KOPT-K1 (cell line): ENCODE data around the gene HERPUD1.
"Not testable (repeated sequence)": the region's sequence is repeated elsewhere in the genome, so short reads cannot be mapped to it uniquely, and the experiment has no call there.

Source experiments
- H3K27ac ChIP-seq: fragments of 200-600 bp; sonication (generic); 2 replicates; pipeline ENCODE4 v1.5.1; 2016; ENCODE audit warnings: antibody characterized with exemption, mild to moderate bottlenecking, low read depth, low read length; ENCODE audit not compliant: poor library complexity, severe bottlenecking
- H3K36me3 ChIP-seq: fragments of 200-600 bp; sonication (generic); 2 replicates; pipeline ENCODE4 v1.5.1; 2017; ENCODE audit warnings: antibody characterized with exemption, mild to moderate bottlenecking, low read length, moderate library complexity; ENCODE audit not compliant: insufficient read depth
- H3K9me3 ChIP-seq: fragments of 200-600 bp; sonication (generic); 2 replicates; pipeline ENCODE4 v1.5.1; 2017; ENCODE audit warnings: antibody characterized with exemption, low read length, mild to moderate bottlenecking; ENCODE audit not compliant: insufficient read depth, poor library complexity, severe bottlenecking

The HERPUD1 gene

DNA sequence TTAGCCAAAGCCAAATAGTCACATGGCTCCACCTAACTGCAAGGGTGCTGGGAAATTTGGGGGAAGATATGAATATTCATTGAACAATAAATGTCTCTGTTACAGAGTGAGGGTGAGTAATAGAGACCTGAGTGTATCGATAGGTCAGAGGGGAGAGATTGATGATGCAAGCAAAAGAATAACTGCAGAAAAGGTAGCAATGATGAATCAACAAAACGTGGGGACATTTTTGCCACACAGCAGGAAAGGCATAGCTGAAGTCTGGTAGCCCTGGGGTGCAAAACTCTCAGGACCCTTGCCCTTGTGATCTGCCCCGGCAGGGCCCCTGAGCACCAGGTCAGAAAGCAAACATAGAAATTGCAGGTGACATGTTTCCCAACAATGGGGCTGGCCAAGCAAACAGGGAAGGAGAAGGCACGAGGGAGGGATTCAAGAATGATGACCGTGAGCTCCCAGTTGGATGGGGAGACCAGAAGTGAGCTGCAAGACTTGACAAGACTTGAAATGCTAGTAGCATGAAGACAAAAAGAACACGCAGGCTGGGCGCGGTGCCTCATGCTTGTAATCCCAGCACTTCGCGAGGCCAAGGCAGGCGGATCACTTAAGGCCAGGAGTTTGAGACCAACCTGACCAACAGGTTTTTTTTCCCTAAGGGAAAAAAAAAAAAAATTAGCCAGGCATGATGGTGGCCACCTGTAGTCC, 12.7 kb upstream of the HERPUD1 start:
- Histone ChIP-seq H3K9me3 (no peaks in the 10 kb centered on the region), H3K36me3 (no peaks in the 10 kb centered on the region), H3K27ac (no peak overlapping the region)

DNA sequence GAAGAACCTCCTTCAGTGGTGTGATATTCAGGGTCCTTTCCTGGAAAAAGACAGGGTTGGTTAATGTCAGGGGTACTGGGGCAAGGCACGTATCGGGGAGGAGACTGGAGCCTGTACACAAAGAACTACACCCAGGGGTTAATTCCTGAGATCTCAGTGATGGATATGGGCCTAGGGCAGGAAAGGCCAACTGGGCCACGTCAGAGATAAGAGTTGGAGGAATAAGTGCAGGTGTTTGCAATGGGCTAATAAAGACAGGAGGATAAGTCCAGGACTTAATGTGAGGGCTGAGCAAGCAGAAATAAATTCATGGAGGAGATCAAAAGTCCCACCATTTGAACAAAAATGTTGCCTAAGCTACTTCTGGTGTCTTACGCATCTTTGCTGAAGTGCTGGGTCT, 10.4 kb upstream of the HERPUD1 start:
- no peaks in the 10 kb centered on the region for H3K36me3 ChIP-seq
- H3K27ac ChIP-seq: no peak overlapping the region
- H3K9me3 ChIP-seq: no peaks in the 10 kb centered on the region

DNA sequence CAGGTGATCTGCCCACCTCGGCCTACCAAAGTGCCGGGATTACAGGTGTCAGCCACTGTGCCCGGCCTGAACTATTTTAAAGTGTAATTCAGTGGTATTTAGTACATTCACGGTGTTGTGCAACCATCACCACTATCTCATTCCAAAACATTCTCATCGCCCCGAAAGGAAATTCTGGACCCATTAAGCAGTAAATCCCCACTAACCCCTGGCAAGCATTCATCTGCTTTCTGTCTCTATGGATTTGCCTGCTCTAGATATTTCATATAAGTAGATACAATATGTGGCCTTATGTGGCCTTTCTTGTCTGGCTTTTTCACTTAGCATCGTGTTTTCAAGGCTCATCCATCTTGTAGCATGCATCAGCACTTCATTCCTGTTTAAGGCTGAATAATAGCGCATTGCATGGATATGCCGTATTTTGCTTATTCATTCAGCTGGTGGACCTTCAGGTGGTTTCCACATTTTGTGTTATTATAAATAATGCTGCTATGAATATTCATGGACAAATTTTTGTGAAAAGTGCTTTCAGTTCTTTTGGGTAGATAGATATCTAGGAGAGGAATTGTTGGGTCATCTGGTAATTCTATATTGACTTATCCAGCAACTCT, 8.4 kb upstream of the HERPUD1 start:
- no peaks in the 10 kb centered on the region for H3K36me3 ChIP-seq
- no peaks in the 10 kb centered on the region for H3K9me3 ChIP-seq
- no peak overlapping the region for H3K27ac ChIP-seq

DNA sequence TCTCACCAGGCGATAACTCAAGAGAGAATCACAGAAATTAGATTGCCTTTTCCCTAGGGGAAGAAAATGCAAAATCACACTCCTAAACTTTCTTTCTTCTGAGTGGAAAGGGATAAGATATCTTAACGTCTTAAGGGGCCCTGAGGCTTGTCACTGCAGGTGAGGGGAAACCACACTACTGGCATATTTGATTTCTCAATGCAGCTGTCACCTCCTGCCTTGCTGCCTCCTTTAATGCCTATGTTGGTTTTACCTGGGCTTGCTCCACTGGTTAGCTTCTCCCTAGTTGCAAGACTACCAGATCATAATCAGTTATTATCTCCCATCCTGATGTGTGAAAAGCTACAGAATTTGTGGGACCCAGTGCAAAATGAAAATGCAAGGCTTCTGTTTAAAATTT, 4.5 kb upstream of the HERPUD1 start:
- H3K36me3 ChIP-seq: no peaks in the 10 kb centered on the region

DNA sequence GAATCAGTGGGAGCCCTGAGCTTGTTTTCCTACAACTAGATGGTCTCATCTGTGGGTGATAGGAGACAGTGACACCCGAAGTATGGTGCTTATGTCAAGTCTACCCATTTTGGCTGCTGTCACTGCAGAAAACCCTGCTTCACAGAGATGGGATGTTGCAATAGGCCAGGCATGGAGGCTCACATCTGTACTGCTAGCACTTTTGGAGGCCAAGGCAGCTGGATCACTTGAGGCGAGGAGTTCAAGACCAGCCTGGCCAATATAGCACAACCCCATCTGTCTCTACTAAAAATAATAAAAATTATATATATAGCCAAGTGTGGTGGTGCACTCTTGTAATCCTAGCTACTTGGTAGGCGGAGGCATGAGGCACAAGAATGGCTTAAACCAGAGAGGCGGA, 2.3 kb upstream of the HERPUD1 start:
- Histone ChIP-seq H3K27ac (no peak overlapping the region), H3K36me3 (peaks cover 7% of the 10 kb centered on the region; the same call in 1 of the 2 replicates), H3K9me3 (no peaks in the 10 kb centered on the region)

More for the DNA sequence above, 4.5 kb upstream of the HERPUD1 start:
- H3K27ac ChIP-seq: peak overlapping the region; percentile 56
- H3K9me3 ChIP-seq: no peaks in the 10 kb centered on the region

DNA sequence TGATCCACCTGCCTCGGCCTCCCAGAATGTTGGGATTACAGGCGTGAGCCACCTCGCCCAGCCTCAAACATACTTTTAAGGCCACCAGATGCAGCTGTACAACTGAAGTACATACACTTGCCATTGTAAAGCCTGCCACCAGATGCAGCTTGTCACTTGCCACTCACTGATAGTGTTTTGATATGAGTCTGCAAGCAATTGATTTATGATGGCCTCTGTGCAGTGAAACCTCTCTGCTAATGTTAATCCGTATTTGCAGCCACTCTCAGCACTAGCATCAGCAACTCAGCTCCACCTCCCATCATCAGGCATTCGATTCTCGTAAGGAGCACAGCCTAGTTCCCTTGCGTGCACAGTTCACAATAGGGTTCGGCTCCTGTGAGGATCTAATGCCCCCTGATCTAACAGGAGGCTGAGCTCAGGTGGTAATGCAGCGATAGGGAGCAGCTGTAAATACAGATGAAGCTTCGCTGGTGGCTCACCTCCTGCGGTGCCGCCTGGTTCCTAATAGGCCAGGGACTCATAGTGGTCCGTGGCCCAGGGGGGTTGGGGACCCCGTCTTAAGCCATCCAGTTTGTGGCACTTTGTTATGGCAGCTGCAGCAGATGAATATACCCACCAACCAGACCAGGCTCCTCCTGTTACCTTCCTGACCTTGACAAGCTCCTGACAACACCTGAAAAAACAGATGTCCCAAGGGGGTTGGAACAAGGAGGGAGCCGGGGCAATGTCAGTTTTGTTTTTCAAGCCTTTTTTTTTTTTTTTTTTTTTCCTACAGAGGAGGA, 1.3 kb upstream of the HERPUD1 start:
- peak overlapping the region; percentile 91 for H3K27ac ChIP-seq

DNA sequence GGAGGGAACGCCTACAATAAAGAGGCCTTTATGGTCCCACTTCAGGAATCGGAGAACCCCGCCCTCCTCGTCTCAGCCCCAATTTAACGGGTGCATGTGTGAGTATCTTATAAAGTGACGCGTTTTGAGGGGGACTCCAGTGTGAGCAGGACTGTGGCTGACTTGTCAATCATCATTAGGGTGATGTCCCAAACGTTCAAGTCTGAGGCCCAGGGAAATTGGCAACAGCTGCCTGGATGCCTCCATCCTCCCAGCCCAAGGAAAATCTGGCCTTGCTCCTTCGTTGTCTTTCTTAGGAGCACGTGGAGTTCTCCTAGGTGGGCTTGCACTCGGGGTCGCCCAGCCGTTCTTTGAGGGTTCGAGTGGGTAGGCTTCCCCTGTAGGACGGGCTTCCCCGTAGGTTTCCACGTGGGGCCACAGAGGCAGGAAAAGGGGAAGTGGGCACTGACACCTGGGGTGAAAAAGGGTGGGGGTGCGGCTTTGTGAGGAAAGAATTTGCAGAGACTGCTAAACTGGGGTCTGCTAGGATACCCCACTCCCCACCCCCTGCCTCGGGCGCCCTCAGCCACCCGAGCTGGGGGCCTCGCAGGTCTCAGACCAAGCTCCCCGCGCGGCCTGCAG, 561 bp upstream of the HERPUD1 start:
- H3K27ac ChIP-seq: peak overlapping the region; percentile 91
- no peaks in the 10 kb centered on the region for H3K9me3 ChIP-seq
- H3K36me3 ChIP-seq: peaks cover 24% of the 10 kb centered on the region

More for the DNA sequence above, 1.3 kb upstream of the HERPUD1 start:
- peaks cover 17% of the 10 kb centered on the region for H3K36me3 ChIP-seq
- H3K9me3 ChIP-seq: no peaks in the 10 kb centered on the region

DNA sequence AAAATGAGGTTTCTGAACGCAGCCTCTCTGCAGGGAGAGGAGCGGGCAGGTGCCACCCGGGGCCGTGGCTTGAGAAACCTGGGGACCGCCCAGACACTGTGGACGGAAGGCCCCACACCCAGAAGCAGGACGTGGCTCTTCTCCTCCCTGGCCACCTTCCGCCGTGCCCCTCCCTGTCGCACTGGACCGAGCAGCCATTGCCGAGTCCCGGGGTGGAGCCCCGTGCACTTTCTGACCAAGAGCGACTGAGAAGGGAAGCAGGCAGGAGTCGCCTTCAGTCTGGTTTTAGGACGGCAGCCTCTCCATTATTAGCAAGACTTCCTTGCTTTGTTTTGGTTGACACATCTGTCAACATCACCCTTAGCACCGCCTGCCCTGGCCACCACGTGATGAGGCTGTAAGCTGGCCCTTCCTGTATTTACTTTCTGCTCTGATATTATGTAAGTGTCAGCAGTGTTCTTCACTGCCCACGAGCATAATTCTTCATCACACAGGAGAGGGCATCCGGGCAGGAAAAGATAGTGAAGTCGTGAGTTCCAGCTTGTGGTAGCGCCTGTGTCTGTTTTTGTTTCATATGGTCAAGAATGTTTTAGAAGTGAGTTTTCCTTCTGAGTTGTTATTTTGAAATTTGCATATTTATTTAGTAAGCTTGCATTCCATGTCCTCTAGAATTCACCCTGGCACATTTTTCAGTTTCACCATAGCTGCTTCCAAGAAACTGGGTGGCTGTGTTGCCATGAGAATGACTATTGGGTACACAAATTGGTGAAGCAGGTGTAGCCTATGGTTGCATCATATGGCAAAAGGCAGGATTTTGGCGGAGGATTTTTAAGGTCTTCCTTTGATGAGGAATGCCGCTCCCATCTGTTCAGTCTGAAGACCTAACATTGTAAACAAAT, 1.0 kb downstream of the HERPUD1 start:
- H3K9me3 ChIP-seq: no peaks in the 10 kb centered on the region
- peak overlapping the region; percentile 91 for H3K27ac ChIP-seq
- H3K36me3 ChIP-seq: peaks cover 40% of the 10 kb centered on the region

DNA sequence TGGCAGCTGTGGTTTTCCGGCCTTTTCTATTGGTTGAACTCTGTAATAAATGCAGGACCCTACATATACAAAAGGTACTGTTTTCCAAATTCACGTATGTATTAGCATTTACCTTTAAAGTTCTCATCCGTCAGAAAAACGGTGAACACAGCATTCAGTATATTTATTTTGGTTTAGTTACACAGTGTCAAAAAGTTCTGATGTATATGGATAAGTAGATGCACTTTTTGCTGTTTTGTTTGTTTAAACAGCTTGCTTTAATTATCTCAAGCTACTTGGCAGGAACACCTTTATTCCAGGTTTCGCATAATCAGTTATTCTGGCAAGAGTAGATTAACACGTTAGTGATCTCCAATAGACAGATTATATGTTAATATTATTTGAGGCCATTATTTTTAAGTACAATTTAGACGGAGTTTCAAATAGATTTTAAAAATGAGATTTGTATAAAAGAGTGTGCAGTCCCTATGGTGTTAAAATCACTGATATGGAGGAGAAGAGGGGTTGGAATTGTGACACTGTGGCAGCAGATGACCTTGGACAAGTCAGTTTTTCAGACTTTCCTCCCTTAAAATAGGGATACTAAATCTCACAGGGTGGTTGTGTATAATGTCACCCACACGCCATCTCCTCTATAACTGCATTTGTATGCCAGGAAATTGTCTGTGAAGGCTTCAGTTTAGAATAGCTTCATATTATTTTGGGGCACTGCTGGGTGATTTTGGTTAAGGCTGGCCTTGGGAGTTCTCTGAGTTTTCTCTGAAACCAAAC, 2.1 kb downstream of the HERPUD1 start:
- Histone ChIP-seq H3K27ac (peak overlapping the region; percentile 91), H3K9me3 (no peaks in the 10 kb centered on the region), H3K36me3 (peaks cover 50% of the 10 kb centered on the region)

DNA sequence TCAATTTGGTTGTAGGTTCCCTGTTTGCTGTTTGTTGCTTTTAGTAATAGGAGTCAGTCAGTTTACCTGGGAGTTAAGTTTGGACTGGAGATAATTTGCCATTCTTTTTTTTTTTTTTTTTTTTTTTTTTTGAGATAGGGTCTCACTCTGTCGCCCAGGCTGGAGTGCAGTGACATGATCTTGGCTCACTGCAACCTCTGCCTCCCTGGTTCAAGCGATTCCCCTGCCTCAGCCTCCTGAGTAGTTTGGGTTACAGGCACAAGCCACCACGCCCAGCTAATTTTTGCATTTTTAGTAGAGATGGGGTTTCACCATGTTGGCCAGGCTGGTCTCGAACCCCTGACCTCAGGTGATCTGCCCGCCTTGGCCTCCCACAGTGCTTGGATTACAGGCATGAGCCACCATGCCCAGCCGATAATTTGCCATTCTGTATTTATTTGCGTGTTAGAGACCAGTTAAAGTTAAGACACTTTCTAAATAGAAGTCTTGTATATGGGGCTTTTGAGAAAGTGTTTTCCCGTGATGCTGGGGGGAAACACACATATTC, 2.7 kb downstream of the HERPUD1 start:
- not testable (repeated sequence) for H3K9me3 ChIP-seq
- H3K27ac ChIP-seq: peak overlapping the region; percentile 91
- H3K36me3 ChIP-seq: peaks cover 57% of the 10 kb centered on the region

DNA sequence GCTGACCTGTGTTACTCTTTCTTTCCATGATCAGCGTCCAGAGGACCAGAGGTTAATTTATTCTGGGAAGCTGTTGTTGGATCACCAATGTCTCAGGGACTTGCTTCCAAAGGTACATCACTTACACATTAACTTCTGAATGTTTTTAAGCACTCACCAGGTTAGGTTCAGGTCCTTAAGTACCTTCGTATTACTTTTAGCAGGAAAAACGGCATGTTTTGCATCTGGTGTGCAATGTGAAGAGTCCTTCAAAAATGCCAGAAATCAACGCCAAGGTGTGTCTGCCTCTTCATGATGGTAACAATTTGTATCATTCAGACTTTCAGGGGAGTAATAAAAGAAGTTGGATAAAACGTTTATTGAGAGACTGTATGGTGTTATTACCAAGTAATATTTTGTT, 3.3 kb downstream of the HERPUD1 start:
- Histone ChIP-seq H3K36me3 (peaks cover 62% of the 10 kb centered on the region), H3K9me3 (no peaks in the 10 kb centered on the region), H3K27ac (no peak overlapping the region)

DNA sequence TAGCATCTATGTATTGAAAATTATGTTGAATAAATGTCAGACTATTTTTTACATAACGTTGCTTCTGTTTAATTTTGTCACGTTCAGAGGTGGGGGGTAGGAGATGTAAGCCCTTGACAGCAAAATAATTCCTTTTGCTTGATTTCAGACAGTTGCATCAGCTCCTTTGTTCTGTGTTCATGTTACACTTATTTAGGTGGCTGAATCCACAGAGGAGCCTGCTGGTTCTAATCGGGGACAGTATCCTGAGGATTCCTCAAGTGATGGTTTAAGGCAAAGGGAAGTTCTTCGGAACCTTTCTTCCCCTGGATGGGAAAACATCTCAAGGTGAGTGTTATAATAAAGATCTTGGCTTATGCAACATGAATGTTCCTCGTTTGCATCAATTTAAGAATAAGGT, 4.5 kb downstream of the HERPUD1 start:
- peaks cover 75% of the 10 kb centered on the region for H3K36me3 ChIP-seq

DNA sequence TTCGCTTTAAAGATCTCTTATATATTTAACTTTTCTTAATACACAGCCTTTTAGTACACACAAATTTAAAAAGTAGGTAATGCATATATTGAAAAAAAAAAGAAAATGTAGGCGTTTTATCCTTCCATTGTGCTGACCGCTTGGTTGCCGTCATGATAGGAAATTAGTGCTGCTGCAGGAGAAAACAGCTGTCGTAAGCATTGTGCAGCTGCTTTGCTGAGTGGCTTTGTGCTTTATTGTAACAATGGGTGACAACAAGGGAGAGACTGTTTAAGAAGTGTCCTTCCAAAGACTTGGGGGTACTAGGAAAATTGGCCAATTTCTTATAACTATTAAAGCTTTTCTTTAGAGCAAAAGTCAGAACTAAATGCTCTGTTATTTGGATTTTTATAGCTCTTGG, 5.0 kb downstream of the HERPUD1 start:
- Histone ChIP-seq H3K27ac (no peak overlapping the region), H3K36me3 (peaks cover 80% of the 10 kb centered on the region), H3K9me3 (no peaks in the 10 kb centered on the region)

More for the DNA sequence above, 4.5 kb downstream of the HERPUD1 start:
- no peaks in the 10 kb centered on the region for H3K9me3 ChIP-seq
- H3K27ac ChIP-seq: no peak overlapping the region
